ENCODE data around the gene ENPP6. TPM values are rescaled to one million over a fixed set of nuclear protein-coding genes. Genes with fewer than 3 reads are reported as not detected.

Gene ENPP6
- total RNA-seq, 1 experiment from 2014 or later: not detected

DNA sequence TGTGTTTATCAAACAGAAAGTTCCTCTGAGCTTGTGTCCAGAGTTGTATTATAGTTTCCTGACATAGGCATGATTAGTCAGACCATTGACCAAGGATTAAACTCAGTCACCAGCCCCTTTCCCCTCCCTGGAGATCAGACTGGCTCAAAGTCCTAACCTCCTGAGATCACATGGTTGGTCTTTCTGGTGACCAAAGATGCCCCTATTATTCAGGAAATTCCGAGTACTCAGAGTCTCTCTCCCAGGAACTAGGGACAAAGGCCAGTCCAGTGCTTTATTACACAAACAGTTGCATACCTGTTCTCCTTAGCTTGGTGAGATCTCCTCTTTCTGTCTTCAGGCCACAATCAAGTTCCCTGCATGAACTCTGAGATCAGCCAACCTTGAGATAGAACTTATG, 14.5 kb upstream of the ENPP6 start:
- no peak overlapping the region for H3K9ac ChIP-seq (ENCODE audit: low read length)
- TF ChIP-seq, protein P1, sequence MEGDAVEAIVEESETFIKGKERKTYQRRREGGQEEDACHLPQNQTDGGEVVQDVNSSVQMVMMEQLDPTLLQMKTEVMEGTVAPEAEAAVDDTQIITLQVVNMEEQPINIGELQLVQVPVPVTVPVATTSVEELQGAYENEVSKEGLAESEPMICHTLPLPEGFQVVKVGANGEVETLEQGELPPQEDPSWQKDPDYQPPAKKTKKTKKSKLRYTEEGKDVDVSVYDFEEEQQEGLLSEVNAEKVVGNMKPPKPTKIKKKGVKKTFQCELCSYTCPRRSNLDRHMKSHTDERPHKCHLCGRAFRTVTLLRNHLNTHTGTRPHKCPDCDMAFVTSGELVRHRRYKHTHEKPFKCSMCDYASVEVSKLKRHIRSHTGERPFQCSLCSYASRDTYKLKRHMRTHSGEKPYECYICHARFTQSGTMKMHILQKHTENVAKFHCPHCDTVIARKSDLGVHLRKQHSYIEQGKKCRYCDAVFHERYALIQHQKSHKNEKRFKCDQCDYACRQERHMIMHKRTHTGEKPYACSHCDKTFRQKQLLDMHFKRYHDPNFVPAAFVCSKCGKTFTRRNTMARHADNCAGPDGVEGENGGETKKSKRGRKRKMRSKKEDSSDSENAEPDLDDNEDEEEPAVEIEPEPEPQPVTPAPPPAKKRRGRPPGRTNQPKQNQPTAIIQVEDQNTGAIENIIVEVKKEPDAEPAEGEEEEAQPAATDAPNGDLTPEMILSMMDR (conservative IDR thresholded peaks at IDR 0.05; ENCODE audit: low read depth, low read length): no peak
- TF ChIP-seq EZH2 (IDR thresholded peaks at IDR 0.05; ENCODE audit: low read length, unreplicated experiment) (no peak), EZH2phosphoT487 (IDR thresholded peaks at IDR 0.05; ENCODE audit: borderline replicate concordance, low read length) (no peak)
- H3K4me3 ChIP-seq (ENCODE audit: low read length): no peak overlapping the region
- no peaks in the 10 kb centered on the region for H3F3A ChIP-seq (ENCODE audit: low read length, unreplicated experiment)
- ChIA-PET POLR2A (ENCODE audit: unreplicated experiment) (no interaction called here), CTCF (no interaction called here)
- H3K4me1 ChIP-seq (ENCODE audit: insufficient read depth, low read length): no peaks in the 10 kb centered on the region
- intact Hi-C loops (cut with micrococcal nuclease): no loop called here
- H2AFZ ChIP-seq (ENCODE audit: low read length): no peak overlapping the region
- no TSS peak for BruUV-seq (replicated peaks)
- no peak overlapping the region for H3K4me2 ChIP-seq (ENCODE audit: low read length)
- no peak overlapping the region for H3K27ac ChIP-seq (ENCODE audit: low read length)
- DNase-seq (no peak), ATAC-seq (no peak)
- H3K36me3 ChIP-seq (ENCODE audit: low read depth, low read length): no peaks in the 10 kb centered on the region
- no peaks in the 10 kb centered on the region for H3K79me2 ChIP-seq (ENCODE audit: low read length)
- H4K20me1 ChIP-seq (ENCODE audit: low read length): no peaks in the 10 kb centered on the region
- no peaks in the 10 kb centered on the region for H3K9me2 ChIP-seq (replicated peaks; ENCODE audit: low read length)
- H3K27me3 ChIP-seq (ENCODE audit: low read length): peaks cover 50% of the 10 kb centered on the region
- H3K9me3 ChIP-seq (ENCODE audit: low read length): no peaks in the 10 kb centered on the region

GRCh38 chr4:184231573-184231972, 13.9 kb upstream of the ENPP6 start:
- H3K9ac ChIP-seq (ENCODE audit: low read length): no peak overlapping the region
- no peak overlapping the region for H3K27ac ChIP-seq (ENCODE audit: low read length)
- no TSS peak for BruUV-seq (replicated peaks)
- no peaks in the 10 kb centered on the region for H3F3A ChIP-seq (ENCODE audit: low read length, unreplicated experiment)
- H3K4me2 ChIP-seq (ENCODE audit: low read length): no peak overlapping the region
- H3K36me3 ChIP-seq (ENCODE audit: low read depth, low read length): no peaks in the 10 kb centered on the region
- POLR2A ChIA-PET (ENCODE audit: unreplicated experiment): no interaction called here
- H3K4me1 ChIP-seq (ENCODE audit: insufficient read depth, low read length): no peaks in the 10 kb centered on the region
- no peak overlapping the region for H2AFZ ChIP-seq (ENCODE audit: low read length)
- H4K20me1 ChIP-seq (ENCODE audit: low read length): no peaks in the 10 kb centered on the region
- H3K27me3 ChIP-seq (ENCODE audit: low read length): peaks cover 56% of the 10 kb centered on the region
- H3K9me3 ChIP-seq (ENCODE audit: low read length): no peaks in the 10 kb centered on the region
- CTCF ChIA-PET: no interaction called here
- DNase-seq (no peak), ATAC-seq (no peak)
- H3K79me2 ChIP-seq (ENCODE audit: low read length): no peaks in the 10 kb centered on the region
- intact Hi-C loops (cut with micrococcal nuclease): no loop called here
- H3K4me3 ChIP-seq (ENCODE audit: low read length): no peak overlapping the region
- H3K9me2 ChIP-seq (replicated peaks; ENCODE audit: low read length): no peaks in the 10 kb centered on the region
- TF ChIP-seq EZH2 (IDR thresholded peaks at IDR 0.05; ENCODE audit: low read length, unreplicated experiment) (no peak), EZH2phosphoT487 (IDR thresholded peaks at IDR 0.05; ENCODE audit: borderline replicate concordance, low read length) (no peak)
- TF ChIP-seq, protein P1 (conservative IDR thresholded peaks at IDR 0.05; ENCODE audit: low read depth, low read length): no peak

DNA sequence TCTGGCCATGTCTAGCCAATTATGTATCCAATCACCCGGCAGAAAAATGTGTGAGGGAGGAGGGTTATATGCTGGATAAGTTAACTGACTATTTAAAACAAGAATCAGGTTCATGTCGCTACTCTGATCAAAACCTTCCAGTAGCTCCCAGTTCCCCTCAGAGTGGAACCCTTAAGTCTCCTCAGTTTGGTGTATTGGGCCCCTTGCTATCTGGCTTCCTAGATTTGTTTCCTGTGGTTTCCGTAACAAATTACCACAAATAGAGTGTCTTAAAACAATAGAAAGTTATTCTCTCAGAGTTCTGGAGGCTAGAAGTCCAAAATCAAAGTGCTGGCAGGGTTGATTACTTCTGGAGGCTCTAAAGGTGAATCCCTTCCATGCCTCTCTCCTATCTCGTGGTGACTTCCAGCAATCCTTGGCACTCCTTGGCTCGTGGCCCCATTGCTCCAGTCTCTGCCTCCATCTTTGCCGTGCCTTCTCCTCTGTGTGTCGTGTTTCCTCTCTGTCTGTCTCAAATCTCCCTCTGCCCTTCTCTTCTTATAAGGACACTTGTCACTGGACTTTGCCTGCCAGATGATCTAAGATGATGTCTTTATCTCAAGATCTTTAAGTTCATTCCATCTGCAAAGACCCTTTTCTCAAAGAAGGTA, 10.5 kb upstream of the ENPP6 start:
- no peak overlapping the region for H2AFZ ChIP-seq (ENCODE audit: low read length)
- no peak overlapping the region for H3K4me3 ChIP-seq (ENCODE audit: low read length)
- ChIA-PET POLR2A (ENCODE audit: unreplicated experiment) (no interaction called here), CTCF (no interaction called here)
- DNase-seq (no peak), ATAC-seq (no peak)
- H3K4me1 ChIP-seq (ENCODE audit: insufficient read depth, low read length): no peaks in the 10 kb centered on the region
- peaks cover 49% of the 10 kb centered on the region for H3K27me3 ChIP-seq (ENCODE audit: low read length)
- no peaks in the 10 kb centered on the region for H3K36me3 ChIP-seq (ENCODE audit: low read depth, low read length)
- no peaks in the 10 kb centered on the region for H3K79me2 ChIP-seq (ENCODE audit: low read length)
- H3K9ac ChIP-seq (ENCODE audit: low read length): no peak overlapping the region
- H3K27ac ChIP-seq (ENCODE audit: low read length): no peak overlapping the region
- intact Hi-C loops (cut with micrococcal nuclease): no loop called here
- no peaks in the 10 kb centered on the region for H3F3A ChIP-seq (ENCODE audit: low read length, unreplicated experiment)
- no TSS peak for BruUV-seq (replicated peaks)
- TF ChIP-seq EZH2 (IDR thresholded peaks at IDR 0.05; ENCODE audit: low read length, unreplicated experiment): no peak
- TF ChIP-seq, protein P1 (conservative IDR thresholded peaks at IDR 0.05; ENCODE audit: low read depth, low read length): no peak
- no peak for TF ChIP-seq EZH2phosphoT487 (IDR thresholded peaks at IDR 0.05; ENCODE audit: borderline replicate concordance, low read length)
- no peak overlapping the region for H3K4me2 ChIP-seq (ENCODE audit: low read length)
- H4K20me1 ChIP-seq (ENCODE audit: low read length): no peaks in the 10 kb centered on the region
- no peaks in the 10 kb centered on the region for H3K9me2 ChIP-seq (replicated peaks; ENCODE audit: low read length)
- no peaks in the 10 kb centered on the region for H3K9me3 ChIP-seq (ENCODE audit: low read length)

Measured in PC-3 (cell line).